ENCODE results near the gene PUSL1.
A peak's percentile ranks its signal among the peaks of the same experiment; 100 is the strongest.

The PUSL1 gene

GRCh38 chr1:1307923-1308755 is at the start of gene PUSL1, which contains the start of gene ACAP3:
TSS of gene PUSL1 (plus strand) at chr1:1308597. CDS start at chr1:1308644, 47 bp downstream.
TSS of gene ACAP3 (minus strand) at chr1:1307930. CDS start at chr1:1307815, 115 bp downstream.
- TF ChIP-seq, protein P1, sequence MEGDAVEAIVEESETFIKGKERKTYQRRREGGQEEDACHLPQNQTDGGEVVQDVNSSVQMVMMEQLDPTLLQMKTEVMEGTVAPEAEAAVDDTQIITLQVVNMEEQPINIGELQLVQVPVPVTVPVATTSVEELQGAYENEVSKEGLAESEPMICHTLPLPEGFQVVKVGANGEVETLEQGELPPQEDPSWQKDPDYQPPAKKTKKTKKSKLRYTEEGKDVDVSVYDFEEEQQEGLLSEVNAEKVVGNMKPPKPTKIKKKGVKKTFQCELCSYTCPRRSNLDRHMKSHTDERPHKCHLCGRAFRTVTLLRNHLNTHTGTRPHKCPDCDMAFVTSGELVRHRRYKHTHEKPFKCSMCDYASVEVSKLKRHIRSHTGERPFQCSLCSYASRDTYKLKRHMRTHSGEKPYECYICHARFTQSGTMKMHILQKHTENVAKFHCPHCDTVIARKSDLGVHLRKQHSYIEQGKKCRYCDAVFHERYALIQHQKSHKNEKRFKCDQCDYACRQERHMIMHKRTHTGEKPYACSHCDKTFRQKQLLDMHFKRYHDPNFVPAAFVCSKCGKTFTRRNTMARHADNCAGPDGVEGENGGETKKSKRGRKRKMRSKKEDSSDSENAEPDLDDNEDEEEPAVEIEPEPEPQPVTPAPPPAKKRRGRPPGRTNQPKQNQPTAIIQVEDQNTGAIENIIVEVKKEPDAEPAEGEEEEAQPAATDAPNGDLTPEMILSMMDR (IDR thresholded peaks at IDR 0.05; ENCODE audit: low read depth, low read length, missing control alignments): no peak
- peak; percentile 60 for DNase-seq (ENCODE audit: extremely low read depth, low read depth)
- H3K4me3 ChIP-seq (replicated peaks; ENCODE audit: low read depth, low read length): peak within 1 kb of the TSS; percentile 79

- TF ChIP-seq, protein P1 (IDR thresholded peaks at IDR 0.05; ENCODE audit: low read depth, low read length, missing control alignments): no peak
- no peak for DNase-seq (ENCODE audit: extremely low read depth, low read depth)
- H3K4me3 ChIP-seq (replicated peaks; ENCODE audit: low read depth, low read length): no peak overlapping the region
These were observed 49.3 kb upstream of the PUSL1 start for GRCh38 chr1:1259119-1259488.

DNA sequence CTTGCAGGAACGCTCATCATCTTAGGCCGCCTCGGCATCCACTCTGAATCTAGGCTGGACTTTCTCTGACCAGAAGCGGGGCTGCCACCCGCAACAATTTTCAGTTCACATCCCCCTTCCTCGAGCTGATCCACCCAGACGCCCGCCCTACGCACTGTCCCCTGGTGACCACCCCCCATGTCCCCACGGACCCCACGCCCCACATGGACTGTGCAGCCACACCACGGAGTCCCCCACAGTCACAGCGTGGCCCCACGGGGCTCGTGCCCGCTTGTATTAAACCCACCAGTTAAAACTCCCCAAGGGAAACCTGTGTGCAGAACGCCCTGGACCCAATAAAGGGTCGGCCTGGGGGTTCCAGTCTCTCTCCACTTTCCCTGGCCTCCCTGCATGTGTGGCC is 48.9 kb upstream of the PUSL1 start:
- no peak for DNase-seq (ENCODE audit: extremely low read depth, low read depth)
- TF ChIP-seq, protein P1 (IDR thresholded peaks at IDR 0.05; ENCODE audit: low read depth, low read length, missing control alignments): no peak
- H3K4me3 ChIP-seq (replicated peaks; ENCODE audit: low read depth, low read length): no peak overlapping the region

- TF ChIP-seq, protein P1 (IDR thresholded peaks at IDR 0.05; ENCODE audit: low read depth, low read length, missing control alignments): no peak
- no peak overlapping the region for H3K4me3 ChIP-seq (replicated peaks; ENCODE audit: low read depth, low read length)
- no peak for DNase-seq (ENCODE audit: extremely low read depth, low read depth)
These were observed 48.3 kb upstream of the PUSL1 start for GRCh38 chr1:1259951-1260600.

- H3K4me3 ChIP-seq (replicated peaks; ENCODE audit: low read depth, low read length): no peak overlapping the region
- no peak for DNase-seq (ENCODE audit: extremely low read depth, low read depth)
- TF ChIP-seq, protein P1 (IDR thresholded peaks at IDR 0.05; ENCODE audit: low read depth, low read length, missing control alignments): no peak
These were observed 47.4 kb upstream of the PUSL1 start for GRCh38 chr1:1260843-1261560.

DNA sequence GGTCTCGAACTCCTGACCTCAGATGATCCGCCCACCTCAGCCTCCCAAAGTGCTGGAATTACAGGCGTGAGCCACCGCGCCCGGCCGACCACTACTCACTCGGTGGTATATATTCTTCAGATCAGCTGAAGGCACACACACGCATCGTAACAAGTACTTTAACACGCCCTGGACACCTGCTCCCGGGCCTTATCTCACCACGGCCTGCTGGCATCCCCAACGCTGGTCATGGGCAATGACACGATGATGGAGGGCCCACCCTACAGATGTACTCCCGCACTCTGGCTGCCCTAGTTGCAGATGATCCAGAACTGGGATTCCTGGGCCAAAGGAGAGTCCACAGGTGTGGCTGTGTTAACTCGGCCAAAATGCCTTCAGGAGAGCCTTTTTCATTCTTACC is 46.3 kb upstream of the PUSL1 start:
- no peak overlapping the region for H3K4me3 ChIP-seq (replicated peaks; ENCODE audit: low read depth, low read length)
- no peak for DNase-seq (ENCODE audit: extremely low read depth, low read depth)
- TF ChIP-seq, protein P1 (IDR thresholded peaks at IDR 0.05; ENCODE audit: low read depth, low read length, missing control alignments): no peak

Measured in HFF-Myc (cell line).